Endothelial cell of umbilical vein (primary cell): ENCODE results near the gene ARMC7. TPM values are rescaled to one million over a fixed set of nuclear protein-coding genes. Genes with fewer than 3 reads are reported as not detected.
A peak's percentile ranks its signal among the peaks of the same experiment; 100 is the strongest.

Source experiments
- BruUV-seq: library from RNA; stranded (reverse); fragments of 400-500 nt; replicated peaks from 2 replicates; lab custom pipeline; 2021; lab: Mats Ljungman, UMichigan
- CTCF ChIA-PET: fragments of 300-600, 350-600 bp; sonication (Branson Sonifier 250); formaldehyde crosslinking; loops from one replicate; lab custom pipeline; 2021; ENCODE audit warnings: antibody characterized with exemption, inconsistent platforms; lab: Charles Lee
- POLR2A ChIA-PET: fragments of 300-600, 350-600 bp; sonication (Branson Sonifier 250); formaldehyde crosslinking; loops from one replicate; lab custom pipeline; 2021; ENCODE audit warnings: antibody characterized with exemption, inconsistent platforms; lab: Charles Lee
- DNase-seq: peaks from one replicate; pipeline ENCODE4 v3.0.0-alpha.2; 2011; ENCODE audit warnings: low read depth, low spot score
- FAIRE-seq: peaks from 2 replicates; lab custom pipeline; 2011; peaks lifted over from hg19 to GRCh38; lab: Jason Lieb, UNC
- H2AFZ ChIP-seq: 2 replicates; pipeline ENCODE4 v1.6.0; 2012; ENCODE audit warnings: low read depth, low read length, control low read depth, inconsistent platforms
- H3K27ac ChIP-seq: 2 replicates; pipeline ENCODE4 v1.5.1; 2011; ENCODE audit warnings: low read depth, mild to moderate bottlenecking, control low read depth, low read length, moderate library complexity; ENCODE audit not compliant: insufficient read depth
- H3K27me3 ChIP-seq, 2 experiments: 2 replicates each; pipeline versions ENCODE4 v1.6.0 to v1.6.1; 2011; ENCODE audit warnings: low read length in 2 of 2, mixed read lengths in 1 of 2; ENCODE audit not compliant: control insufficient read depth in 2 of 2, insufficient read depth in 2 of 2
- H3K36me3 ChIP-seq, 2 experiments: 2 replicates in 1 of 2; 3 replicates in 1 of 2; pipeline ENCODE4 v1.5.1; 2011; ENCODE audit warnings: low read length in 2 of 2, mild to moderate bottlenecking in 1 of 2, moderate library complexity in 1 of 2; ENCODE audit not compliant: control insufficient read depth in 2 of 2, insufficient read depth in 2 of 2; ENCODE audit errors: extremely low read depth in 1 of 2
- H3K4me1 ChIP-seq: 3 replicates; pipeline ENCODE4 v1.5.1; 2011; ENCODE audit warnings: mild to moderate bottlenecking, low read length; ENCODE audit not compliant: control insufficient read depth, insufficient read depth; ENCODE audit errors: extremely low read depth
- H3K4me2 ChIP-seq: 2 replicates; pipeline ENCODE4 v1.6.1; 2011; ENCODE audit warnings: low read length, control low read depth, mixed read lengths; ENCODE audit not compliant: insufficient read depth
- H3K4me3 ChIP-seq, 3 experiments: fragments of 200-600 bp in 1 of 3; sonication (generic), shearing (Covaris generic) in 1 of 3; replicated peaks in 1 of 3; 2 replicates each; pipeline ENCODE4 v1.5.1; 2011 to 2016; ENCODE audit warnings: control low read depth in 3 of 3, low read length in 3 of 3, mild to moderate bottlenecking in 2 of 3, inconsistent platforms in 1 of 3, low read depth in 1 of 3, moderate library complexity in 1 of 3; ENCODE audit not compliant: insufficient read depth in 1 of 3
- H3K79me2 ChIP-seq: 2 replicates; pipeline ENCODE4 v1.6.0; 2012; ENCODE audit warnings: low read length, inconsistent platforms; ENCODE audit not compliant: control insufficient read depth, insufficient read depth
- H3K9ac ChIP-seq: replicated peaks from 2 replicates; pipeline ENCODE3; 2011; ENCODE audit warnings: low read length, control low read depth; ENCODE audit not compliant: insufficient read depth; ENCODE audit errors: extremely low read depth
- H3K9me1 ChIP-seq: replicated peaks from 3 replicates; pipeline ENCODE4 v1.6.0; 2011; ENCODE audit warnings: mild to moderate bottlenecking, low read length; ENCODE audit not compliant: control insufficient read depth, insufficient read depth; ENCODE audit errors: extremely low read depth
- H3K9me3 ChIP-seq: replicated peaks from 2 replicates; pipeline ENCODE4 v1.5.1; 2012; ENCODE audit warnings: low read length, inconsistent platforms; ENCODE audit not compliant: control insufficient read depth, insufficient read depth
- H4K20me1 ChIP-seq: replicated peaks from 2 replicates; pipeline ENCODE3; 2011; ENCODE audit warnings: mild to moderate bottlenecking, low read length; ENCODE audit not compliant: control insufficient read depth, insufficient read depth; ENCODE audit errors: extremely low read depth
- EZH2 ChIP-seq: IDR thresholded peaks from 2 replicates; pipeline ENCODE4 v1.6.1; 2012; ENCODE audit warnings: borderline replicate concordance, low read depth, mild to moderate bottlenecking, moderate library complexity, low read length, inconsistent platforms; ENCODE audit not compliant: severe bottlenecking
- FOS ChIP-seq: IDR thresholded peaks from 2 replicates; pipeline ENCODE4 v1.6.1; 2011; ENCODE audit warnings: mild to moderate bottlenecking, low read length, moderate library complexity, borderline replicate concordance; ENCODE audit not compliant: insufficient read depth
- GATA2 ChIP-seq: IDR thresholded peaks from 2 replicates; pipeline ENCODE4 v1.7.0; 2011; ENCODE audit warnings: low read depth, mild to moderate bottlenecking, moderate library complexity, mixed read lengths, low read length; ENCODE audit not compliant: insufficient read length, insufficient read depth
- JUN ChIP-seq: IDR thresholded peaks from 2 replicates; pipeline ENCODE4 v1.6.1; 2011; ENCODE audit warnings: borderline replicate concordance, low read depth; ENCODE audit not compliant: insufficient read length, insufficient read depth
- MYC ChIP-seq: IDR thresholded peaks from one replicate; pipeline ENCODE4 v1.6.1; 2011; ENCODE audit warnings: mild to moderate bottlenecking, low read depth, low read length
- POLR2A ChIP-seq: IDR thresholded peaks from 2 replicates; pipeline ENCODE4 v1.6.1; 2012; ENCODE audit warnings: low read depth, mild to moderate bottlenecking, control low read depth, low read length
- POLR2AphosphoS5 ChIP-seq: IDR thresholded peaks from 2 replicates; pipeline ENCODE4 v1.6.1; 2012; ENCODE audit warnings: low read depth, mild to moderate bottlenecking, control low read depth, low read length, moderate library complexity; ENCODE audit not compliant: insufficient read depth
- dilution Hi-C: fragments of 300-500 bp; cut with MboI; formaldehyde crosslinking; loops from one replicate; pipeline ENCODE4 v1.15.0; 2019; ENCODE audit warnings: low sequenced_read_pairs; ENCODE audit not compliant: extremely low pct_ligation_motif_present
- intact Hi-C: fragments of 100-400 bp; cut with micrococcal nuclease; formaldehyde crosslinking; loops from one replicate; pipeline ENCODE4 v1.10.0; 2022
- polyA plus RNA-seq, 4 experiments: library from polyadenylated mRNA; depleted of rRNA in 3 of 4; stranded (reverse) in 3 of 4; unstranded in 1 of 4; fragments of >200 nt; gene quantifications; 2 replicates each; pipeline versions ENCODE4 v1.2.1 to v1.2.3, GENCODE V29; 2011 to 2012; ENCODE audit warnings: missing spikeins in 1 of 4
- total RNA-seq: library from RNA; stranded (reverse); gene quantifications from 2 replicates; pipeline ENCODE4 v1.2.3, GENCODE V29; 2021
- TF ChIP-seq, protein P1 (sequence below): IDR thresholded peaks from 2 replicates; pipeline ENCODE4 v1.6.1; 2011; ENCODE audit not compliant: insufficient read depth, insufficient read length
- TF ChIP-seq, protein P2 (sequence below), 2 donors: IDR thresholded peaks; 1 replicate in 1 of 2; 2 replicates in 1 of 2; pipeline ENCODE4 v1.5.1; 2011; ENCODE audit warnings: low read length in 2 of 2, mild to moderate bottlenecking in 2 of 2, moderate library complexity in 2 of 2, control low read depth in 1 of 2, inconsistent platforms in 1 of 2, low read depth in 1 of 2; ENCODE audit not compliant: insufficient read depth in 1 of 2; ENCODE audit errors: extremely low read depth in 1 of 2

The ARMC7 gene
- total and polyA plus RNA-seq, 2 donors (not counting 3 experiments of a cell fraction or from before 2014, with no cell fraction given) = 11.8 to 15.7 TPM

DNA sequence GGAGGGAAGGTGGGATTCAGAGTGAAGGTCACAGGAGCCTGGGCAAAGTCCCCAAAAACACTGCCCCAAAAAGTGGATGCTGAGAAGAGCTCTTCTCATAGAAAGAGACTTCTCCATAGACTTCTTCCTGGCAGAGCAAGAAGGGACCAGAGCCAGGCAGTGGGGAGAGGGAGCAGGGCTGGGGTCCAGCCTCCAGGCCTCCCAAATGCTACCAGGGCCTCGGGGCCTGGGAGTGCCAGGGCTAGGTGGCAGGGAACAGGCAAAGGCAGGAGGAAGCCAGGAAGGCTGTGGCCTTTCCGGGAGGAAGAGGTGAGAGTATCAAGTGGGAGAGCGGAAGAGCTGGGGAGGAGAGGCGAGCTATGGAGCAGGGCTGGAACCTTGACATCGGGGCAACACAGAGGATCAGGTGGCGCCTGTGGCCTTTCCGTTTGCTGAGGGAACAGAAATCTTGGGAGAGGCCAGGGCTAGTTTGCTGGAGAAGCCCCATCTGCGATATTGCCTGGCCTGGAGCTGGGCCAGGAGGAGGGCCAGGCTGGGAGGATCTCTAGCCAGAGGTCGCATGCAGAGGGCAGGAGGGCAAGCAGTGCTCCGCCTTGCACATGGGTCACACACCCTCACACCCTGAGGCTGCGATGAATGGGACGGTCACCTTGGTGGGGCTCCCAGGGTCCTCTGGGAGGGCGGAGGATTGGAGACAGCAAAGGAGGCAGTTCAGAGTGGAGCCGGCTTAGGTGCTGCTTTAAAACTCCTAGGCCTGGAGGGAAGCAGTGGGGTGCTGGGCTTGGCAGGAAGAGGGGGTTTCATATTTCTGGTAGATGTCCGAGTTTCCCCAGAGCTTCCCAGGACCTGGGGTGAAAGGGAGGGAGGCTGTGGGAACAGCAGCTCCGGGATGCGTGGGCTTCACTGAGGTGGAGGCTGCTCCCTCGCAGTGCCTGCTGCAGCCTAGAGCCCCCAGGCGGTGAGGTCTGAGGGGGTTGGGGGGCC lies 18.6 kb upstream of the ARMC7 start:
- Histone ChIP-seq H3K79me2 (no peaks in the 10 kb centered on the region), H3K4me2 (peak overlapping the region; percentile 45), H3K9me1 (no peaks in the 10 kb centered on the region), H3K27ac (peak overlapping the region; percentile 36), H4K20me1 (no peaks in the 10 kb centered on the region), H3K9ac (peak overlapping the region; percentile 19), H3K4me1 (peaks cover 38% of the 10 kb centered on the region), H3K27me3 (no peaks in the 10 kb centered on the region), H3K4me3 (peak overlapping the region in 1 of 3 experiments; percentile 24), H2AFZ (peak overlapping the region; percentile 23), H3K36me3 (no peaks in the 10 kb centered on the region), H3K9me3 (no peaks in the 10 kb centered on the region)
- intact Hi-C loops (no loop called here), dilution Hi-C loops (no loop called here)
- ChIA-PET CTCF (interaction anchor here (0.6 to 2.0 kb wide), 8 partner anchors 9 to 111 kb away, joined by 3 to 24 read pairs (median 4); partner anchors contain the start of gene ARMC7), POLR2A (interaction anchor here (1.2 kb wide), 1 partner anchor 14 kb away, joined by 3 read pairs; no protein-coding TSS in a partner anchor)
- DNase-seq (no peak), FAIRE-seq (peak; percentile 87)
- TF ChIP-seq EZH2 (no peak), POLR2AphosphoS5 (no peak), POLR2A (no peak), MYC (no peak), JUN (no peak), GATA2 (no peak), FOS (no peak)
- TF ChIP-seq, protein P1, sequence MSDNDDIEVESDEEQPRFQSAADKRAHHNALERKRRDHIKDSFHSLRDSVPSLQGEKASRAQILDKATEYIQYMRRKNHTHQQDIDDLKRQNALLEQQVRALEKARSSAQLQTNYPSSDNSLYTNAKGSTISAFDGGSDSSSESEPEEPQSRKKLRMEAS = no peak
- TF ChIP-seq, protein P2, sequence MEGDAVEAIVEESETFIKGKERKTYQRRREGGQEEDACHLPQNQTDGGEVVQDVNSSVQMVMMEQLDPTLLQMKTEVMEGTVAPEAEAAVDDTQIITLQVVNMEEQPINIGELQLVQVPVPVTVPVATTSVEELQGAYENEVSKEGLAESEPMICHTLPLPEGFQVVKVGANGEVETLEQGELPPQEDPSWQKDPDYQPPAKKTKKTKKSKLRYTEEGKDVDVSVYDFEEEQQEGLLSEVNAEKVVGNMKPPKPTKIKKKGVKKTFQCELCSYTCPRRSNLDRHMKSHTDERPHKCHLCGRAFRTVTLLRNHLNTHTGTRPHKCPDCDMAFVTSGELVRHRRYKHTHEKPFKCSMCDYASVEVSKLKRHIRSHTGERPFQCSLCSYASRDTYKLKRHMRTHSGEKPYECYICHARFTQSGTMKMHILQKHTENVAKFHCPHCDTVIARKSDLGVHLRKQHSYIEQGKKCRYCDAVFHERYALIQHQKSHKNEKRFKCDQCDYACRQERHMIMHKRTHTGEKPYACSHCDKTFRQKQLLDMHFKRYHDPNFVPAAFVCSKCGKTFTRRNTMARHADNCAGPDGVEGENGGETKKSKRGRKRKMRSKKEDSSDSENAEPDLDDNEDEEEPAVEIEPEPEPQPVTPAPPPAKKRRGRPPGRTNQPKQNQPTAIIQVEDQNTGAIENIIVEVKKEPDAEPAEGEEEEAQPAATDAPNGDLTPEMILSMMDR (IDR thresholded peaks at IDR 0.05; ENCODE audit: extremely low read depth in 1 of 2, insufficient read depth in 1 of 2, low read depth in 1 of 2, low read length in 2 of 2) = no peak
- no TSS peak for BruUV-seq
